ENCODE results near the gene AFAP1.

DNA sequence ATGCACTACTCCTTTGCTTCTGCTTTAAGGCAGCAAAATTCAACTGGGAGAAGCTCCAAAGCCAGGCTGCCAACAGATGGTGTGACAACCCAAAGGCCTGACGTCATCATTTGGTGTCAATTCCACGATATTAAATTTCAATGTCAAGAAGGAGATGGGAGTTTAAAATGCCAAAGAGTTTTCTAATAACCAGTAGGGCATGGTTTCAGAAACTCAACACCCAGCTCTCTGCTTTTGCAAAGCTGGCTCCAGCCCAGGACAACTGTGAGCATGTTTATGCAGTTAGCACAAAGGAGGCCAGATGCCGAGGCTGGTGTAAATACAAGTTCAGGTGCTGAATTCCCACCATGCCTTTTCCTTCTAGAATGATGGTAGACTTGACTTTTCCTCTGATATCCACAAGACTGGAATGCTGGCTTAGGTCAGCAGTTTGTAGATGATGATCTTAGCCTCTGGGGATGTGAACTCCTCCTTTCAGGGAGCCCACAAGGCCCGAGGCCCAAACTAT, 67.3 kb downstream of the AFAP1 start:
- no peak for TF ChIP-seq POLR2A (IDR thresholded peaks at IDR 0.05)
- TF ChIP-seq, protein P1, sequence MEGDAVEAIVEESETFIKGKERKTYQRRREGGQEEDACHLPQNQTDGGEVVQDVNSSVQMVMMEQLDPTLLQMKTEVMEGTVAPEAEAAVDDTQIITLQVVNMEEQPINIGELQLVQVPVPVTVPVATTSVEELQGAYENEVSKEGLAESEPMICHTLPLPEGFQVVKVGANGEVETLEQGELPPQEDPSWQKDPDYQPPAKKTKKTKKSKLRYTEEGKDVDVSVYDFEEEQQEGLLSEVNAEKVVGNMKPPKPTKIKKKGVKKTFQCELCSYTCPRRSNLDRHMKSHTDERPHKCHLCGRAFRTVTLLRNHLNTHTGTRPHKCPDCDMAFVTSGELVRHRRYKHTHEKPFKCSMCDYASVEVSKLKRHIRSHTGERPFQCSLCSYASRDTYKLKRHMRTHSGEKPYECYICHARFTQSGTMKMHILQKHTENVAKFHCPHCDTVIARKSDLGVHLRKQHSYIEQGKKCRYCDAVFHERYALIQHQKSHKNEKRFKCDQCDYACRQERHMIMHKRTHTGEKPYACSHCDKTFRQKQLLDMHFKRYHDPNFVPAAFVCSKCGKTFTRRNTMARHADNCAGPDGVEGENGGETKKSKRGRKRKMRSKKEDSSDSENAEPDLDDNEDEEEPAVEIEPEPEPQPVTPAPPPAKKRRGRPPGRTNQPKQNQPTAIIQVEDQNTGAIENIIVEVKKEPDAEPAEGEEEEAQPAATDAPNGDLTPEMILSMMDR (IDR thresholded peaks at IDR 0.05): no peak

All from esophagus squamous epithelium (tissue), 4 donors.